Trophoblast cell (in vitro differentiated cells and primary cell): ENCODE data around the gene CXCL10. TPM values are rescaled to one million over a fixed set of nuclear protein-coding genes. Genes with fewer than 3 reads are reported as not detected.

Experiments used
- DNase-seq, 2 donors: peaks; one replicate each; pipeline ENCODE4 v3.0.0-alpha.2; 2016
- H2AFZ ChIP-seq: 2 replicates; pipeline ENCODE4 v1.6.1; 2013; ENCODE audit warnings: low read length, moderate library complexity, mild to moderate bottlenecking; ENCODE audit not compliant: insufficient read depth, poor library complexity
- H2AK5ac ChIP-seq: 2 replicates; pipeline ENCODE4 v1.6.1; 2013; ENCODE audit warnings: mild to moderate bottlenecking, low read length
- H2BK120ac ChIP-seq: 2 replicates; pipeline ENCODE4 v1.6.1; 2013; ENCODE audit warnings: low read length, mild to moderate bottlenecking, moderate library complexity; ENCODE audit not compliant: insufficient read depth, poor library complexity
- H2BK12ac ChIP-seq: 2 replicates; pipeline ENCODE4 v1.6.1; 2013; ENCODE audit warnings: mild to moderate bottlenecking, low read length, moderate library complexity
- H2BK5ac ChIP-seq: 2 replicates; pipeline ENCODE4 v1.6.1; 2013; ENCODE audit warnings: low read length, low read depth, moderate library complexity, mild to moderate bottlenecking; ENCODE audit not compliant: poor library complexity
- H3K14ac ChIP-seq: 2 replicates; pipeline ENCODE4 v1.6.1; 2013; ENCODE audit warnings: mild to moderate bottlenecking, low read length
- H3K18ac ChIP-seq: 2 replicates; pipeline ENCODE4 v1.6.1; 2013; ENCODE audit warnings: mild to moderate bottlenecking, low read length
- H3K23ac ChIP-seq: 2 replicates; pipeline ENCODE4 v1.6.1; 2013; ENCODE audit warnings: low read length
- H3K27ac ChIP-seq: 2 replicates; pipeline ENCODE4 v1.5.1; 2013; ENCODE audit warnings: low read depth, mild to moderate bottlenecking, inconsistent platforms, low read length, moderate library complexity
- H3K27me3 ChIP-seq: 2 replicates; pipeline ENCODE4 v1.6.1; 2013; ENCODE audit warnings: inconsistent platforms, mild to moderate bottlenecking, low read length, moderate library complexity; ENCODE audit not compliant: insufficient read depth
- H3K36me3 ChIP-seq, 2 experiments: 1 replicate in 1 of 2; 2 replicates in 1 of 2; pipeline ENCODE4 v1.6.1; 2013; ENCODE audit warnings: low read length in 2 of 2, mild to moderate bottlenecking in 2 of 2, moderate library complexity in 1 of 2; ENCODE audit not compliant: insufficient read depth in 2 of 2, control insufficient read depth in 1 of 2
- H3K4ac ChIP-seq: 2 replicates; pipeline ENCODE4 v1.6.1; 2013; ENCODE audit warnings: low read depth, mild to moderate bottlenecking, low read length, moderate library complexity
- H3K4me1 ChIP-seq, 2 experiments: 1 replicate in 1 of 2; 2 replicates in 1 of 2; pipeline ENCODE4 v1.6.1; 2013; ENCODE audit warnings: low read length in 2 of 2, mild to moderate bottlenecking in 2 of 2, moderate library complexity in 1 of 2; ENCODE audit not compliant: insufficient read depth in 2 of 2, control insufficient read depth in 1 of 2
- H3K4me2 ChIP-seq: 2 replicates; pipeline ENCODE4 v1.6.1; 2013; ENCODE audit warnings: inconsistent platforms, mild to moderate bottlenecking, low read length, moderate library complexity
- H3K4me3 ChIP-seq: 2 replicates; pipeline ENCODE4 v1.5.1; 2013; ENCODE audit warnings: mild to moderate bottlenecking, low read depth, low read length, inconsistent platforms
- H3K79me1 ChIP-seq: one replicate; pipeline ENCODE4 v1.6.1; 2013; ENCODE audit warnings: low read length
- H3K79me2 ChIP-seq: 2 replicates; pipeline ENCODE4 v1.6.1; 2013; ENCODE audit warnings: low read length, mild to moderate bottlenecking; ENCODE audit not compliant: control insufficient read depth, insufficient read depth, poor library complexity
- H3K9ac ChIP-seq: 2 replicates; pipeline ENCODE4 v1.6.1; 2013; ENCODE audit warnings: mild to moderate bottlenecking, low read length
- H3K9me3 ChIP-seq: 2 replicates; pipeline ENCODE4 v1.6.1; 2013; ENCODE audit warnings: low read depth, mild to moderate bottlenecking, control low read depth, inconsistent platforms, low read length; ENCODE audit not compliant: insufficient read depth
- H4K12ac ChIP-seq: 2 replicates; pipeline ENCODE4 v1.6.1; 2013; ENCODE audit warnings: low read depth, mild to moderate bottlenecking, low read length, moderate library complexity
- H4K8ac ChIP-seq: 2 replicates; pipeline ENCODE4 v1.6.1; 2013; ENCODE audit warnings: low read depth, mild to moderate bottlenecking, low read length, moderate library complexity
- H4K91ac ChIP-seq: one replicate; pipeline ENCODE4 v1.6.1; 2013; ENCODE audit warnings: low read depth, mild to moderate bottlenecking, low read length, moderate library complexity
- WGBS: extraction: QIAGEN DNeasy Blood & Tissue Kit; methylation state at CpG from one replicate; pipeline ENCODE4 v1.1.7; 2013; ENCODE audit warnings: missing lambda C conversion rate; ENCODE audit not compliant: insufficient read length, insufficient coverage; ENCODE audit errors: extremely low coverage; 5-methylcytosine and 5-hydroxymethylcytosine counted together
- polyA plus RNA-seq: library from polyadenylated mRNA; stranded (reverse); fragments of 200-250 nt; gene quantifications from 2 replicates; pipeline ENCODE4 v1.2.3, GENCODE V29; 2013

CXCL10 gene
- polyA plus RNA-seq = 0.07 and 0.12 TPM in 2 replicates

DNA sequence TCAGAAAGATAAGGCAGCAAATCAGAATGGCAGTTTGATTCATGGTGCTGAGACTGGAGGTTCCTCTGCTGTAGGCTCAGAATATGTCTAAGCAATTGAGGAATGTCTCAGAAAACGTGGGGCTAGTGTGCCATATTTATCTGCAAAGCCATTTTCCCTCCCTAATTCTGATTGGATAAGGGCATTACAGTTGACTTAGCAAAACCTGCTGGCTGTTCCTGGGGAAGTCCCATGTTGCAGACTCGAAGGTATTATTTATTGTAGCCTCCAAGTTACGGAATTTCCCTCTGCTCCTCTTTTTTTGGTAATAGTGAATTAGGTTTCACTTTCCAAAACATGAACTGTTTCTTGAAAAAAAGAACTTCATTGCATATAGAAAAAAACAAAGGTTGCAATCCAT, at the start of gene CXCL10:
CXCL10 (minus strand) TSS at position 109 of the 400 bp plus-strand sequence; CDS start at position 43, 66 bp downstream.
- Histone ChIP-seq H3K4me1 (no peaks in the 10 kb centered on the region), H3K9me3 (no peaks in the 10 kb centered on the region)
- WGBS = no CpG with 5 or more reads among the region's 3 CpGs

DNA sequence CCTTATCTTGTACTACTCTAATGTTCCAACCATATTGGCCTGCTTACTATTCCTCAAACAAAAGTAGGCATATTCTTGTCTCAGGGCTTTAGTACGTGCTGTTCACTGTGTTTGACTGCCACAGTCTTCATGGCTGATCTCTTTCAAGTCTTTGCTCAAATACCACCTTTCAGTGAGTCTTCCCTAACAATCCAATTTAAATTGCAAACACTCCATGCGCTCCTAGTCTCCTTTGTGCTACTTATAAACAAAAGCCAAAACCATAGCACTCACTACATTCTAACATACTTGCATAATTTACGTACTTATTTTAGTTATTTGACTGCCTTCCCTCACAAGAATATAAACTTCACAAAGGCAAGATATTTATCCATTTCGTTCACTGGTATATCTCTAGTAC, 49.5 kb upstream of the CXCL10 start:
- Histone ChIP-seq H3K23ac (no peak overlapping the region), H4K91ac (no peak overlapping the region), H2AK5ac (no peak overlapping the region), H3K4me1 (no peaks in the 10 kb centered on the region), H3K36me3 (no peaks in the 10 kb centered on the region), H2BK5ac (no peak overlapping the region), H2BK12ac (no peak overlapping the region), H3K14ac (no peak overlapping the region), H3K79me2 (no peaks in the 10 kb centered on the region), H2BK120ac (no peak overlapping the region), H3K9ac (no peak overlapping the region), H3K27ac (no peak overlapping the region), H3K18ac (no peak overlapping the region), H3K4ac (no peak overlapping the region), H3K27me3 (no peaks in the 10 kb centered on the region), H4K12ac (no peak overlapping the region), H3K4me3 (no peak overlapping the region), H3K79me1 (no peaks in the 10 kb centered on the region), H4K8ac (no peak overlapping the region), H3K9me3 (no peaks in the 10 kb centered on the region), H2AFZ (no peak overlapping the region), H3K4me2 (no peak overlapping the region)
- peak in 1 of 2 donors; percentile 4 for DNase-seq
- no CpG with 5 or more reads among the region's 4 CpGs for WGBS

More for the DNA sequence above, at the start of gene CXCL10:
- H2BK5ac ChIP-seq = no peak within 1 kb of the TSS
- H3K36me3 ChIP-seq = no peaks in the 10 kb centered on the region
- H3K4me2 ChIP-seq = no peak within 1 kb of the TSS
- H3K23ac ChIP-seq = no peak within 1 kb of the TSS
- no peak within 1 kb of the TSS for H3K9ac ChIP-seq
- H2BK12ac ChIP-seq = no peak within 1 kb of the TSS
- no peak within 1 kb of the TSS for H2BK120ac ChIP-seq
- no peaks in the 10 kb centered on the region for H3K79me2 ChIP-seq
- DNase-seq = peak in 1 of 2 donors; percentile 32
- no peak within 1 kb of the TSS for H2AK5ac ChIP-seq
- no peak within 1 kb of the TSS for H3K14ac ChIP-seq
- no peak within 1 kb of the TSS for H4K12ac ChIP-seq
- no peak within 1 kb of the TSS for H3K27ac ChIP-seq
- H3K27me3 ChIP-seq = no peaks in the 10 kb centered on the region
- H3K18ac ChIP-seq = no peak within 1 kb of the TSS
- no peak within 1 kb of the TSS for H4K91ac ChIP-seq
- no peak within 1 kb of the TSS for H4K8ac ChIP-seq
- no peak within 1 kb of the TSS for H3K4me3 ChIP-seq
- no peak within 1 kb of the TSS for H2AFZ ChIP-seq
- no peaks in the 10 kb centered on the region for H3K79me1 ChIP-seq
- no peak within 1 kb of the TSS for H3K4ac ChIP-seq

DNA sequence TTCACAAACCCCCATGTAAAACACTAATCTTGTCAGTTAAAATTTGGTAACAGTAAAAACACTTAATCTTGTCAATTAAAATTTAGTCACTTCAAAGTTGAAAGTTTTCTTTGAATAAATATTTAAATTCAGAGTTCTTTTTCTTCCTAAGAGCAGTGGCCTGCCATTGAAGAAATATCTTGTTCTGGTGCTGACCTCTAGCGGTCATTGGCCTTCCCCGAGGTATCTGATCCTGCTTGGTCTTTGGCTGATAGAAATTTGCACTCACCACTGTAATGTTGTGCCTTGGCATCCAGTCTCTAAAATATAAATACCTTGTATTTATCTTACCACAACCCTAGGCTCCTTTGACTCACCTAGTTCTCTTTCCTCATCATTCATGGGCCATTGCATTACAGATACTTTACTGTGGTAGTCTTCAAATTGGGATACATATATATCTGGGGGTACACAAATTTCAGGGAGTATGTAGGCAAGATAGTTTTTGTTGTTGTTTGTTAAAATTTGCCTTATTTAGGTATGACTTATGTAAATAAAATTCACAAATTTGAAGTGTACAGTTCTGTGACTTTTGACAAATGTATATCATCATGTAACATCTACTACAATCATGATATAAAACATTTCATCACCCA, 44.5 kb upstream of the CXCL10 start:
- H3K4me1 ChIP-seq = no peaks in the 10 kb centered on the region
- H2BK12ac ChIP-seq = no peak overlapping the region
- no peak overlapping the region for H3K4me2 ChIP-seq
- H4K91ac ChIP-seq = no peak overlapping the region
- no peaks in the 10 kb centered on the region for H3K79me1 ChIP-seq
- H3K27me3 ChIP-seq = no peaks in the 10 kb centered on the region
- H3K79me2 ChIP-seq = no peaks in the 10 kb centered on the region
- no peak overlapping the region for H3K4ac ChIP-seq
- H3K36me3 ChIP-seq = no peaks in the 10 kb centered on the region
- no peak overlapping the region for H2AK5ac ChIP-seq
- no peak overlapping the region for H3K9ac ChIP-seq
- no peaks in the 10 kb centered on the region for H3K9me3 ChIP-seq
- no peak overlapping the region for H3K27ac ChIP-seq
- DNase-seq = peak; percentile 76 to 92
- H2AFZ ChIP-seq = no peak overlapping the region
- no CpG with 5 or more reads among the region's 2 CpGs for WGBS
- H3K18ac ChIP-seq = no peak overlapping the region
- no peak overlapping the region for H4K12ac ChIP-seq
- no peak overlapping the region for H3K14ac ChIP-seq
- H2BK5ac ChIP-seq = no peak overlapping the region
- no peak overlapping the region for H4K8ac ChIP-seq
- no peak overlapping the region for H3K23ac ChIP-seq
- H3K4me3 ChIP-seq = no peak overlapping the region
- H2BK120ac ChIP-seq = no peak overlapping the region

DNA sequence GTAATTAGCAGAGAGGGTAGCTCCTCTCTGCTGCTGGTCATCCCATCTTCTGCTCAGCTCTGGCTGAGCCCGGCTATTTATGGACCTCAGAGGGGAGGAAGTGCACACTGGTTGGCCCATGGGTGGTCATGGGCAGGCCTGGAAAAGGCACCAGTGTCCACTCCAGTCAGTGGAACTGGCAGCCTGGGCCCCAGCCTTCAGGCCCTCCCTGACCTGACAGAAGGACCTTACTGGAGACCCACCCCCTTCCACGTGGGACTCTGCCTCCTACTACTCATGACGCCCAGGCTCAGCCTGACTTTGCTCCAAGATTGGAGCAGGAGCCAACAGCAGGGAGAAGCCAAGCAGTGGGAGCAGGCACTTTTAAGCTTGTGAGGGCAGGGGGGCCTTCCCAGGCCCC, 43.2 kb upstream of the CXCL10 start:
- Histone ChIP-seq H3K4me2 (no peak overlapping the region), H2AFZ (no peak overlapping the region), H3K4me3 (no peak overlapping the region), H3K4me1 (no peaks in the 10 kb centered on the region), H2AK5ac (no peak overlapping the region), H3K79me2 (no peaks in the 10 kb centered on the region), H3K14ac (no peak overlapping the region), H3K9ac (no peak overlapping the region), H2BK12ac (no peak overlapping the region), H3K23ac (no peak overlapping the region), H3K27ac (no peak overlapping the region), H4K8ac (no peak overlapping the region), H2BK120ac (no peak overlapping the region), H3K18ac (no peak overlapping the region), H3K27me3 (no peaks in the 10 kb centered on the region), H4K12ac (no peak overlapping the region), H3K79me1 (no peaks in the 10 kb centered on the region), H3K9me3 (no peaks in the 10 kb centered on the region), H4K91ac (no peak overlapping the region), H2BK5ac (no peak overlapping the region), H3K4ac (no peak overlapping the region), H3K36me3 (no peaks in the 10 kb centered on the region)
- no peak for DNase-seq
- WGBS = no CpG with 5 or more reads among the region's 3 CpGs
